Liver (tissue), 9 donors: ENCODE data around the gene SYT14. TPM values are rescaled to one million over a fixed set of nuclear protein-coding genes. Genes with fewer than 3 reads are reported as not detected.

Source experiments
- DNase-seq: peaks from one replicate; pipeline ENCODE4 v3.0.0-alpha.2; 2017; ENCODE audit warnings: low spot score
- H3K27ac ChIP-seq, 2 donors: one replicate each; pipeline ENCODE4 v1.7.0; 2013; ENCODE audit warnings: inconsistent platforms in 2 of 2, low read length in 2 of 2, control low read depth in 1 of 2, low read depth in 1 of 2, mild to moderate bottlenecking in 1 of 2
- H3K27me3 ChIP-seq, 4 donors: one replicate each; pipeline versions ENCODE4 v1.6.1 to v1.7.0; 2013; ENCODE audit warnings: low read length in 3 of 4, inconsistent platforms in 1 of 4, mild to moderate bottlenecking in 1 of 4, moderate library complexity in 1 of 4; ENCODE audit not compliant: control insufficient read depth in 4 of 4, insufficient read depth in 4 of 4
- H3K36me3 ChIP-seq, 4 donors: one replicate each; pipeline versions ENCODE4 v1.6.1 to v1.7.0; 2013; ENCODE audit warnings: low read length in 3 of 4, mild to moderate bottlenecking in 3 of 4, low read depth in 1 of 4, moderate library complexity in 1 of 4; ENCODE audit not compliant: control insufficient read depth in 4 of 4, insufficient read depth in 3 of 4
- H3K4me1 ChIP-seq, 4 donors: one replicate each; pipeline versions ENCODE4 v1.6.1 to v1.7.0; 2013; ENCODE audit warnings: low read length in 3 of 4, mild to moderate bottlenecking in 3 of 4, moderate library complexity in 1 of 4; ENCODE audit not compliant: control insufficient read depth in 4 of 4, insufficient read depth in 4 of 4
- H3K4me3 ChIP-seq, 3 donors: one replicate each; pipeline versions ENCODE4 v1.6.1 to v1.7.0; 2013; ENCODE audit warnings: low read length in 3 of 3, control low read depth in 1 of 3, low read depth in 1 of 3, mild to moderate bottlenecking in 1 of 3
- H3K9ac ChIP-seq, 2 donors: one replicate each; pipeline ENCODE4 v1.7.0; 2013; ENCODE audit warnings: low read length in 2 of 2, mild to moderate bottlenecking in 2 of 2, moderate library complexity in 2 of 2, control low read depth in 1 of 2, low read depth in 1 of 2
- H3K9me3 ChIP-seq, 4 donors: one replicate each; pipeline versions ENCODE4 v1.6.1 to v1.7.0; 2013; ENCODE audit warnings: low read length in 3 of 4; ENCODE audit not compliant: control insufficient read depth in 4 of 4
- EGR1 ChIP-seq, 2 donors: IDR thresholded peaks; 2 replicates each; pipeline ENCODE4 v1.6.1; 2016 to 2018; ENCODE audit warnings: antibody characterized with exemption in 2 of 2, low read depth in 2 of 2
- FOXA1 ChIP-seq: IDR thresholded peaks from 2 replicates; pipeline ENCODE4 v1.6.1; 2016; ENCODE audit warnings: antibody characterized with exemption
- FOXA2 ChIP-seq: IDR thresholded peaks from 2 replicates; pipeline ENCODE4 v1.6.1; 2016; ENCODE audit warnings: antibody characterized with exemption
- GABPA ChIP-seq, 2 donors: IDR thresholded peaks in 1 of 2; conservative IDR thresholded peaks in 1 of 2; 2 replicates each; pipeline ENCODE4 v1.6.1; 2016; ENCODE audit warnings: antibody characterized with exemption in 2 of 2, mild to moderate bottlenecking in 1 of 2, moderate library complexity in 1 of 2
- HNF4A ChIP-seq, 2 donors: conservative IDR thresholded peaks; 2 replicates each; pipeline ENCODE4 v1.6.1; 2016; ENCODE audit warnings: antibody characterized with exemption in 2 of 2, mild to moderate bottlenecking in 2 of 2
- HNF4G ChIP-seq: IDR thresholded peaks from 2 replicates; pipeline ENCODE4 v1.6.1; 2016; ENCODE audit warnings: antibody characterized with exemption
- JUND ChIP-seq, 2 donors: IDR thresholded peaks; 2 replicates each; pipeline ENCODE4 v1.6.1; 2016; ENCODE audit warnings: antibody characterized with exemption in 2 of 2
- NR2F2 ChIP-seq: IDR thresholded peaks from 2 replicates; pipeline ENCODE4 v1.6.1; 2016; ENCODE audit warnings: antibody characterized with exemption
- RAD21 ChIP-seq, 2 donors: IDR thresholded peaks; 2 replicates each; pipeline ENCODE4 v1.6.1; 2016; ENCODE audit warnings: antibody characterized with exemption in 2 of 2, mild to moderate bottlenecking in 2 of 2
- RXRA ChIP-seq, 2 donors: IDR thresholded peaks; 2 replicates each; pipeline ENCODE4 v1.6.1; 2017 to 2018; ENCODE audit warnings: antibody characterized with exemption in 2 of 2, mild to moderate bottlenecking in 1 of 2
- SP1 ChIP-seq: IDR thresholded peaks from 2 replicates; pipeline ENCODE4 v1.6.1; 2018; ENCODE audit warnings: antibody characterized with exemption, mild to moderate bottlenecking
- TAF1 ChIP-seq: conservative IDR thresholded peaks from 2 replicates; pipeline ENCODE4 v1.6.1; 2016; ENCODE audit warnings: antibody characterized with exemption, mild to moderate bottlenecking
- YY1 ChIP-seq: IDR thresholded peaks from 2 replicates; pipeline ENCODE4 v1.6.1; 2016; ENCODE audit warnings: antibody characterized with exemption, mild to moderate bottlenecking
- WGBS: extraction: QIAGEN DNeasy Blood & Tissue Kit; methylation state at CpG from one replicate; pipeline ENCODE4 v1.1.7; 2013; 5-methylcytosine and 5-hydroxymethylcytosine counted together
- polyA plus RNA-seq, 2 donors: library from polyadenylated mRNA; stranded (reverse) in 1 of 2; unstranded in 1 of 2; fragments of 200-250 nt in 1 of 2; fragments of >200 nt in 1 of 2; fragmentation: Nextera tagmentation in 1 of 2; extraction: Ambion mirVana in 1 of 2; gene quantifications; one replicate each; pipeline versions ENCODE4 v1.2.1 to v1.2.3, GENCODE V29; 2013 to 2015
- total RNA-seq, 2 donors: library from RNA; depleted of rRNA; stranded (reverse); fragments of >200 nt; gene quantifications; one replicate each; pipeline ENCODE4 v1.2.3, GENCODE V29; 2014
- TF ChIP-seq, protein P1 (sequence below): IDR thresholded peaks from 2 replicates; pipeline ENCODE4 v1.6.1; 2016; ENCODE audit warnings: antibody characterized with exemption
- TF ChIP-seq, protein P2 (sequence below): IDR thresholded peaks from 2 replicates; pipeline ENCODE4 v1.6.1; 2016; ENCODE audit warnings: antibody characterized with exemption
- TF ChIP-seq, protein P3 (sequence below): IDR thresholded peaks from 2 replicates; pipeline ENCODE4 v1.6.1; 2016; ENCODE audit warnings: antibody characterized with exemption
- TF ChIP-seq, protein P4 (sequence below): IDR thresholded peaks from 2 replicates; pipeline ENCODE4 v1.6.1; 2016; ENCODE audit warnings: antibody characterized with exemption, mild to moderate bottlenecking
- TF ChIP-seq, protein P5 (sequence below): fragments of 150-350 bp; IDR thresholded peaks from 2 replicates; pipeline ENCODE4 v1.5.1; 2017; ENCODE audit warnings: improper control_type of control experiment, low read depth, low read length; ENCODE audit not compliant: missing input control
- donor health status: healthy.
- donor health status: healthy.
- donor health status: healthy.
- donor health status: healthy.
- donor health status: healthy.

Gene SYT14
- total and polyA plus RNA-seq, 4 donors = not detected

DNA sequence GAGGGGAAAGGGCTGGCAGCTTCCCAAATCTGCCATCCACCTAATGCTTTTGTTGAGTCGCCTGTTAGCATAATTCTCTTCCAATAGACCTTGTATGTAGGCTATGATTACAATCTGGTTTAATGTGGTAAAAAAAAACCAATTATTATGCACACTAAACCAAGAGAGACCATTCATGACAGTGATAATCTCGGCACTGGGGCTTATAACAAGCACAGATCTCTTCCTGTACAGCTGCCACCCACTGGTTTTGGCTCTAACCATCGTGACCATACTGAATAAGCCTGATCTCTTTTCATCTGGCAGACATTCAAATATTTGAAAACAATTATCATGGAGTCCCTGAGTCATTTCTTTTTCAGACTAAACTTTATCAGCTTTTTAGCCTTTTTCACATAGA is 12.0 kb upstream of the SYT14 start:
- 38% methylated on average over 3 of the region's 3 CpGs for WGBS
- Histone ChIP-seq H3K36me3 (no peaks in the 10 kb centered on the region), H3K4me1 (no peaks in the 10 kb centered on the region), H3K9ac (no peak overlapping the region), H3K4me3 (no peak overlapping the region), H3K9me3 (no peaks in the 10 kb centered on the region), H3K27me3 (no peaks in the 10 kb centered on the region), H3K27ac (no peak overlapping the region)
- DNase-seq = no peak
- TF ChIP-seq, protein P1, sequence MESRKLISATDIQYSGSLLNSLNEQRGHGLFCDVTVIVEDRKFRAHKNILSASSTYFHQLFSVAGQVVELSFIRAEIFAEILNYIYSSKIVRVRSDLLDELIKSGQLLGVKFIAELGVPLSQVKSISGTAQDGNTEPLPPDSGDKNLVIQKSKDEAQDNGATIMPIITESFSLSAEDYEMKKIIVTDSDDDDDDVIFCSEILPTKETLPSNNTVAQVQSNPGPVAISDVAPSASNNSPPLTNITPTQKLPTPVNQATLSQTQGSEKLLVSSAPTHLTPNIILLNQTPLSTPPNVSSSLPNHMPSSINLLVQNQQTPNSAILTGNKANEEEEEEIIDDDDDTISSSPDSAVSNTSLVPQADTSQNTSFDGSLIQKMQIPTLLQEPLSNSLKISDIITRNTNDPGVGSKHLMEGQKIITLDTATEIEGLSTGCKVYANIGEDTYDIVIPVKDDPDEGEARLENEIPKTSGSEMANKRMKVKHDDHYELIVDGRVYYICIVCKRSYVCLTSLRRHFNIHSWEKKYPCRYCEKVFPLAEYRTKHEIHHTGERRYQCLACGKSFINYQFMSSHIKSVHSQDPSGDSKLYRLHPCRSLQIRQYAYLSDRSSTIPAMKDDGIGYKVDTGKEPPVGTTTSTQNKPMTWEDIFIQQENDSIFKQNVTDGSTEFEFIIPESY = no peak
- TF ChIP-seq TAF1 (no peak), SP1 (no peak), HNF4G (no peak), RAD21 (IDR thresholded peaks at IDR 0.05) (no peak), HNF4A (conservative IDR thresholded peaks at IDR 0.05) (no peak), FOXA1 (no peak), NR2F2 (no peak), RXRA (IDR thresholded peaks at IDR 0.05) (no peak), FOXA2 (no peak), YY1 (no peak), GABPA (IDR thresholded peaks at IDR 0.05 in 1 of 2, conservative IDR thresholded peaks at IDR 0.05 in 1 of 2) (no peak), EGR1 (IDR thresholded peaks at IDR 0.05; ENCODE audit: low read depth in 2 of 2) (no peak)
- TF ChIP-seq, protein P2, sequence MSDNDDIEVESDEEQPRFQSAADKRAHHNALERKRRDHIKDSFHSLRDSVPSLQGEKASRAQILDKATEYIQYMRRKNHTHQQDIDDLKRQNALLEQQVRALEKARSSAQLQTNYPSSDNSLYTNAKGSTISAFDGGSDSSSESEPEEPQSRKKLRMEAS = no peak
- TF ChIP-seq, protein P3, sequence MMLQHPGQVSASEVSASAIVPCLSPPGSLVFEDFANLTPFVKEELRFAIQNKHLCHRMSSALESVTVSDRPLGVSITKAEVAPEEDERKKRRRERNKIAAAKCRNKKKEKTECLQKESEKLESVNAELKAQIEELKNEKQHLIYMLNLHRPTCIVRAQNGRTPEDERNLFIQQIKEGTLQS = no peak
- TF ChIP-seq, protein P4, sequence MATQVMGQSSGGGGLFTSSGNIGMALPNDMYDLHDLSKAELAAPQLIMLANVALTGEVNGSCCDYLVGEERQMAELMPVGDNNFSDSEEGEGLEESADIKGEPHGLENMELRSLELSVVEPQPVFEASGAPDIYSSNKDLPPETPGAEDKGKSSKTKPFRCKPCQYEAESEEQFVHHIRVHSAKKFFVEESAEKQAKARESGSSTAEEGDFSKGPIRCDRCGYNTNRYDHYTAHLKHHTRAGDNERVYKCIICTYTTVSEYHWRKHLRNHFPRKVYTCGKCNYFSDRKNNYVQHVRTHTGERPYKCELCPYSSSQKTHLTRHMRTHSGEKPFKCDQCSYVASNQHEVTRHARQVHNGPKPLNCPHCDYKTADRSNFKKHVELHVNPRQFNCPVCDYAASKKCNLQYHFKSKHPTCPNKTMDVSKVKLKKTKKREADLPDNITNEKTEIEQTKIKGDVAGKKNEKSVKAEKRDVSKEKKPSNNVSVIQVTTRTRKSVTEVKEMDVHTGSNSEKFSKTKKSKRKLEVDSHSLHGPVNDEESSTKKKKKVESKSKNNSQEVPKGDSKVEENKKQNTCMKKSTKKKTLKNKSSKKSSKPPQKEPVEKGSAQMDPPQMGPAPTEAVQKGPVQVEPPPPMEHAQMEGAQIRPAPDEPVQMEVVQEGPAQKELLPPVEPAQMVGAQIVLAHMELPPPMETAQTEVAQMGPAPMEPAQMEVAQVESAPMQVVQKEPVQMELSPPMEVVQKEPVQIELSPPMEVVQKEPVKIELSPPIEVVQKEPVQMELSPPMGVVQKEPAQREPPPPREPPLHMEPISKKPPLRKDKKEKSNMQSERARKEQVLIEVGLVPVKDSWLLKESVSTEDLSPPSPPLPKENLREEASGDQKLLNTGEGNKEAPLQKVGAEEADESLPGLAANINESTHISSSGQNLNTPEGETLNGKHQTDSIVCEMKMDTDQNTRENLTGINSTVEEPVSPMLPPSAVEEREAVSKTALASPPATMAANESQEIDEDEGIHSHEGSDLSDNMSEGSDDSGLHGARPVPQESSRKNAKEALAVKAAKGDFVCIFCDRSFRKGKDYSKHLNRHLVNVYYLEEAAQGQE = no peak
- TF ChIP-seq, protein P5, sequence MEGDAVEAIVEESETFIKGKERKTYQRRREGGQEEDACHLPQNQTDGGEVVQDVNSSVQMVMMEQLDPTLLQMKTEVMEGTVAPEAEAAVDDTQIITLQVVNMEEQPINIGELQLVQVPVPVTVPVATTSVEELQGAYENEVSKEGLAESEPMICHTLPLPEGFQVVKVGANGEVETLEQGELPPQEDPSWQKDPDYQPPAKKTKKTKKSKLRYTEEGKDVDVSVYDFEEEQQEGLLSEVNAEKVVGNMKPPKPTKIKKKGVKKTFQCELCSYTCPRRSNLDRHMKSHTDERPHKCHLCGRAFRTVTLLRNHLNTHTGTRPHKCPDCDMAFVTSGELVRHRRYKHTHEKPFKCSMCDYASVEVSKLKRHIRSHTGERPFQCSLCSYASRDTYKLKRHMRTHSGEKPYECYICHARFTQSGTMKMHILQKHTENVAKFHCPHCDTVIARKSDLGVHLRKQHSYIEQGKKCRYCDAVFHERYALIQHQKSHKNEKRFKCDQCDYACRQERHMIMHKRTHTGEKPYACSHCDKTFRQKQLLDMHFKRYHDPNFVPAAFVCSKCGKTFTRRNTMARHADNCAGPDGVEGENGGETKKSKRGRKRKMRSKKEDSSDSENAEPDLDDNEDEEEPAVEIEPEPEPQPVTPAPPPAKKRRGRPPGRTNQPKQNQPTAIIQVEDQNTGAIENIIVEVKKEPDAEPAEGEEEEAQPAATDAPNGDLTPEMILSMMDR = no peak

DNA sequence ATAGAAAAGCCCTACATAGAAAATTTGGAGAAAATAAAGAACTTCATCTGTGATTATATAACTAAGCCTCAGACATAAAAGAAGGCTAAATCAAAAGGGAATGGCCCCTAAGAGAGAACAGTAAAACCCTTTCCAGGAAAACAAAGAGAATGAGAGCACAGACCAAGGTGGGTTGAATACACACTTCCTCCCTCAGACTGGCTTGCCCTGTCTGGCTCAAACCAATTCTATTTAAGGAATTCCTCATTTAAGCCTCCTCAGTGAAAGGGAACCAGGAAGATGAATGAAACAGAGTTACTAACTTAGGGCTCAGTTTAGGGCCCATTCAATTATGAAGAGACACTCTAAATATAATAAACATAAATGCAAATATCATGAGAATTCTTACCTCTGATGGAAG is 10.6 kb upstream of the SYT14 start:
- no peaks in the 10 kb centered on the region for H3K27me3 ChIP-seq
- H3K27ac ChIP-seq = no peak overlapping the region
- H3K36me3 ChIP-seq = no peaks in the 10 kb centered on the region
- H3K4me3 ChIP-seq = no peak overlapping the region
- no peak for DNase-seq
- TF ChIP-seq TAF1 (no peak), JUND (IDR thresholded peaks at IDR 0.05) (no peak), NR2F2 (no peak)
- TF ChIP-seq, protein P3 = no peak
- H3K9me3 ChIP-seq = no peaks in the 10 kb centered on the region
- H3K9ac ChIP-seq = no peak overlapping the region
- H3K4me1 ChIP-seq = no peaks in the 10 kb centered on the region
